ENCODE results near the gene CERT1. TPM values are rescaled to one million over a fixed set of nuclear protein-coding genes. Genes with fewer than 3 reads are reported as not detected.
"Not testable (repeated sequence)": the region's sequence is repeated elsewhere in the genome, so short reads cannot be mapped to it uniquely, and the experiment has no call there.

Gene CERT1, protein sequence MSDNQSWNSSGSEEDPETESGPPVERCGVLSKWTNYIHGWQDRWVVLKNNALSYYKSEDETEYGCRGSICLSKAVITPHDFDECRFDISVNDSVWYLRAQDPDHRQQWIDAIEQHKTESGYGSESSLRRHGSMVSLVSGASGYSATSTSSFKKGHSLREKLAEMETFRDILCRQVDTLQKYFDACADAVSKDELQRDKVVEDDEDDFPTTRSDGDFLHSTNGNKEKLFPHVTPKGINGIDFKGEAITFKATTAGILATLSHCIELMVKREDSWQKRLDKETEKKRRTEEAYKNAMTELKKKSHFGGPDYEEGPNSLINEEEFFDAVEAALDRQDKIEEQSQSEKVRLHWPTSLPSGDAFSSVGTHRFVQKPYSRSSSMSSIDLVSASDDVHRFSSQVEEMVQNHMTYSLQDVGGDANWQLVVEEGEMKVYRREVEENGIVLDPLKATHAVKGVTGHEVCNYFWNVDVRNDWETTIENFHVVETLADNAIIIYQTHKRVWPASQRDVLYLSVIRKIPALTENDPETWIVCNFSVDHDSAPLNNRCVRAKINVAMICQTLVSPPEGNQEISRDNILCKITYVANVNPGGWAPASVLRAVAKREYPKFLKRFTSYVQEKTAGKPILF
- total RNA-seq, result 7.3 and 11.7 TPM in 2 replicates

- peak within 1 kb of the TSS; percentile 75 for H3K4me3 ChIP-seq (ENCODE audit: low read depth, low read length)
- DNase-seq (ENCODE audit: low read depth), result peak; percentile 82
- TF ChIP-seq, protein P1, sequence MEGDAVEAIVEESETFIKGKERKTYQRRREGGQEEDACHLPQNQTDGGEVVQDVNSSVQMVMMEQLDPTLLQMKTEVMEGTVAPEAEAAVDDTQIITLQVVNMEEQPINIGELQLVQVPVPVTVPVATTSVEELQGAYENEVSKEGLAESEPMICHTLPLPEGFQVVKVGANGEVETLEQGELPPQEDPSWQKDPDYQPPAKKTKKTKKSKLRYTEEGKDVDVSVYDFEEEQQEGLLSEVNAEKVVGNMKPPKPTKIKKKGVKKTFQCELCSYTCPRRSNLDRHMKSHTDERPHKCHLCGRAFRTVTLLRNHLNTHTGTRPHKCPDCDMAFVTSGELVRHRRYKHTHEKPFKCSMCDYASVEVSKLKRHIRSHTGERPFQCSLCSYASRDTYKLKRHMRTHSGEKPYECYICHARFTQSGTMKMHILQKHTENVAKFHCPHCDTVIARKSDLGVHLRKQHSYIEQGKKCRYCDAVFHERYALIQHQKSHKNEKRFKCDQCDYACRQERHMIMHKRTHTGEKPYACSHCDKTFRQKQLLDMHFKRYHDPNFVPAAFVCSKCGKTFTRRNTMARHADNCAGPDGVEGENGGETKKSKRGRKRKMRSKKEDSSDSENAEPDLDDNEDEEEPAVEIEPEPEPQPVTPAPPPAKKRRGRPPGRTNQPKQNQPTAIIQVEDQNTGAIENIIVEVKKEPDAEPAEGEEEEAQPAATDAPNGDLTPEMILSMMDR (conservative IDR thresholded peaks at IDR 0.05; ENCODE audit: low read depth, low read length), result no peak
These were observed at the start of gene CERT1, which contains the start of gene POLK for GRCh38 chr5:75511435-75512382. CERT1 (minus strand) TSS chr5:75511629; CDS start chr5:75511207, 422 bp downstream. POLK (plus strand) TSS chr5:75511891.

DNA sequence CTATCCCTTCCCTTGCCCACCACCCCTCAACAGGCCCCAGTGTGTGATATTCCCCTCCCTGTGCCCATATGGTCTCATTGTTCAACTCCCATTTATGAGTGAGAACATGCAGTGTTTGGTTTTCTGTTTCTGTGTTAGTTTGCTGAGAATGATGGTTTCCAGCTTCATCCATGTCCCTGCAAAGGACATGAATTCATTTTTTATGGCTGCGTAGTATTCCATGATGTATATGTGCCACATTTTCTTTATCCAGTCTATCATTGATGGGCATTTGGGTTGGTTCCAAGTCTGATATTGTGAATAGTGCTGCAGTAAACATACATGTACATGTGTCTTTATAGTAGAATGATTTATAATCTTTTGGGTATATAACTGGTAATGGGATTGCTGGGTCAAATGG, 49.2 kb upstream of the CERT1 start:
- H3K4me3 ChIP-seq (ENCODE audit: low read depth, low read length); DNase-seq (ENCODE audit: low read depth): not testable (repeated sequence)

DNA sequence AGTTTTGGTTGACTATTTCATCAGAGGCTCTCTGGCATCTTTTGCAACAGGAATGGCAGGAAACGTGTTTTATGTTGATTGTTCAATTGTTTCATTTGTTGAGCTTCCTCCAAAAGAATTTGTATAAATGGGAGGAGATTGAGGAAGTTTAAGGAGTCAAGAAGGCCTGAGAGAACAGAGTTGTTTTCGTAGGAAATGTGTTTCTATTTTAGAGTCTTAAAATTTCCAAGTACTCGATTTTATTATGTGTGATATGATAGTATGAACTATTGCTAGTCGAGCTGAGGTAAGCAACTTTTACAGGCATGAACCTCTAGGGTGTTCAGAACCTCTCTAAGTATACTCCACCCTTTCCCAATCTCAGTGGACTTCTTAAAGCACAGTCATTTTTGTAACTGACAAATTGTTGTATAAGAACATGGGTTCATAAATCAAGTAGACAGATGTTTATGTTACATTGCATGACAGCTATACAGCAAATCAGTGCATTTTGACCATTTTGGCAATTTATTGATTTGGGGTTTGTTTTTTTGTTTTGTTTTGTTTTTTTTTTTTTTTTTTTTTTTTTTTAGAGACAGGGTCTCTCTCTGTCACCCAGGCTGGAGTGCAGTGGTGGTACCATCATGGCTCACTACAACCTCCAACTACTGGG, 47.7 kb upstream of the CERT1 start:
- TF ChIP-seq, protein P1 (conservative IDR thresholded peaks at IDR 0.05; ENCODE audit: low read depth, low read length), result no peak
- DNase-seq (ENCODE audit: low read depth), result no peak

DNA sequence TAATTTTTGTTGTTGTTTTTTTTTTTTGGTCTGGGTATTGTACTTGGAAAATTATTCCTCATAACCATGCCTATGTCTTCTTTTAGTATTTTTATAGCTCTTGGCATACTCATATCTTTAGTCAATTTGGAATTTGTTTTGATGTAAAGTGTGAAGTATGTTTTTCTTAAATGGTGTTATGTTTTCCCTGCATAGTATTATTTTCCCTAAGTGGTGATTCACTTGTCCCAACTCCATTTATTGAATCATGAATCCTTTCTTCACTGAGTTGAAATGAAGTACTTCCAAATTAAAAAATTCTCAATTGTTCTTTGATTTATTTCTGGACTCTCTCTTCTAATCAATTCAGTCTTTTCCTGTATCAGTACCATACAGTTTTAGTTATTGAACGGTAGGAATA, 46.8 kb upstream of the CERT1 start:
- no peak for DNase-seq (ENCODE audit: low read depth)
- H3K4me3 ChIP-seq (ENCODE audit: low read depth, low read length), result no peak overlapping the region
- TF ChIP-seq, protein P1 (conservative IDR thresholded peaks at IDR 0.05; ENCODE audit: low read depth, low read length), result no peak

More for the DNA sequence above, 47.7 kb upstream of the CERT1 start:
- H3K4me3 ChIP-seq (ENCODE audit: low read depth, low read length), result no peak overlapping the region

DNA sequence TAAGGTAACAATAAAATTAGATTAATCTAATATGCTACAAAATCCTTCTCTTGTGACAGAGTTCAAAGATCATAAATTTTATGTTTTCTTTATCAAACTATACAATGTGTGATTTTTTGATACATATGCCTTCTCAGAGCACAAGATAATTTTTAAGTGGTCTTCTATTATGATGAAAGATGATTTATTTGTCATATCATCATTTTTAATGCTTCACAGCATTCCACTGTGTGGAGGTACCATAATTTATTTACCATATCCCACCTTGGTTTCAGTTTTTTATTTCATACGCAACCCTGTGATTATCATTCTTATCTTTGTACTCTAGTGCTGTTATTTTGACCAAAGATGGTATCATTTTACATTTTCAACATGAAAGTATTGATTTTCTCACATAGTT, 41.9 kb upstream of the CERT1 start:
- no peak for DNase-seq (ENCODE audit: low read depth)
- H3K4me3 ChIP-seq (ENCODE audit: low read depth, low read length), result no peak overlapping the region
- TF ChIP-seq, protein P1 (conservative IDR thresholded peaks at IDR 0.05; ENCODE audit: low read depth, low read length), result no peak

DNA sequence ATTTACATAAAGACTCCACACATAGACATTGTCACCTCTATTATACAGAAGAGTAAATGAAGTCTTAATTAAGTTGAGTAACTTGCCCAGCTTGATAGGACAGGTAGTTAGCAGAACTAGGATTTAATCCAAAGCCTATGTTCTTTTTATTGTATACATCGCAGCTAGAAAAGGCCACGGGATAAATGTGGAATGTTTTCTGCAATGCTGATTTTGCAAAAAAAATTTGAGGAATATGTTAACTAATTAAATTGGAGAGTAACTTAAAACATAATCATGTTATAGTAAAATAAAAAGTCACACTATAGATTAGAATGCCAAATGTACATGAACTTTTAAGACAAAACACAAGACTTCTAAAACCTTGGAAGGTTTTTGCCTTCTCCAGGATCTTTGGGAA, 41.3 kb upstream of the CERT1 start:
- DNase-seq (ENCODE audit: low read depth), result no peak
- TF ChIP-seq, protein P1 (conservative IDR thresholded peaks at IDR 0.05; ENCODE audit: low read depth, low read length), result no peak
- H3K4me3 ChIP-seq (ENCODE audit: low read depth, low read length), result no peak overlapping the region

All from epithelial cell of proximal tubule (primary cell).